H1 (cell line): ENCODE measurements around the gene CD79A. TPM values are rescaled to one million over a fixed set of nuclear protein-coding genes. Genes with fewer than 3 reads are reported as not detected.

ENCODE experiments used
- CTCF ChIA-PET: fragments of 300-600 bp; sonication (Branson Sonifier 250); formaldehyde crosslinking; loops from one replicate; lab custom pipeline; 2021; ENCODE audit not compliant: partially characterized antibody; lab: Charles Lee
- POLR2A ChIA-PET: fragments of 300-600 bp; sonication (Branson Sonifier 250); formaldehyde crosslinking; loops from one replicate; lab custom pipeline; 2021; ENCODE audit warnings: inconsistent platforms; ENCODE audit not compliant: partially characterized antibody; lab: Charles Lee
- DNase-seq, 2 experiments: peaks; one replicate each; pipeline versions ENCODE4 v3.0.0 to v3.0.0-alpha.2; 2010 to 2022; ENCODE audit warnings: low spot score in 2 of 2, low read depth in 1 of 2, mixed read lengths in 1 of 2
- FAIRE-seq: peaks from 2 replicates; lab custom pipeline; 2011; peaks lifted over from hg19 to GRCh38; lab: Jason Lieb, UNC
- H2AFZ ChIP-seq: 2 replicates; pipeline ENCODE4 v1.8.1; 2012; ENCODE audit warnings: low read length, inconsistent platforms
- H2AK5ac ChIP-seq: 2 replicates; pipeline ENCODE4 v1.6.1; 2013; ENCODE audit warnings: low read depth, low read length
- H2BK120ac ChIP-seq: replicated peaks from 2 replicates; pipeline ENCODE3; 2013; ENCODE audit warnings: low read depth, low read length, inconsistent platforms
- H2BK12ac ChIP-seq: 2 replicates; pipeline ENCODE4 v1.6.1; 2013; ENCODE audit warnings: low read depth, low read length
- H2BK15ac ChIP-seq: 2 replicates; pipeline ENCODE4 v1.6.1; 2013; ENCODE audit warnings: low read length
- H2BK20ac ChIP-seq: 2 replicates; pipeline ENCODE4 v1.6.1; 2013; ENCODE audit warnings: low read length
- H2BK5ac ChIP-seq: 2 replicates; pipeline ENCODE4 v1.6.1; 2013; ENCODE audit warnings: low read depth, low read length
- H3K14ac ChIP-seq: 2 replicates; pipeline ENCODE4 v1.6.1; 2013; ENCODE audit warnings: inconsistent platforms; ENCODE audit not compliant: insufficient read length
- H3K18ac ChIP-seq: 2 replicates; pipeline ENCODE4 v1.6.1; 2013; ENCODE audit warnings: low read length; ENCODE audit errors: extremely low read depth
- H3K23ac ChIP-seq: 2 replicates; pipeline ENCODE4 v1.6.1; 2013; ENCODE audit warnings: inconsistent platforms; ENCODE audit not compliant: insufficient read length
- H3K23me2 ChIP-seq: 2 replicates; pipeline ENCODE4 v1.6.1; 2013; ENCODE audit warnings: low read depth, low read length
- H3K27ac ChIP-seq: 2 replicates; pipeline ENCODE4 v1.6.1; 2011; ENCODE audit warnings: low read depth, low read length, inconsistent platforms
- H3K27me3 ChIP-seq, 4 experiments: replicated peaks in 1 of 4; 1 replicate in 1 of 4; 2 replicates in 3 of 4; pipeline versions ENCODE4 v1.6.1 to v1.8.1; 2011 to 2013; ENCODE audit warnings: low read length in 3 of 4, mild to moderate bottlenecking in 3 of 4, inconsistent platforms in 2 of 4, mixed read lengths in 2 of 4, moderate library complexity in 1 of 4; ENCODE audit not compliant: control insufficient read depth in 3 of 4, insufficient read depth in 3 of 4; ENCODE audit errors: extremely low read depth in 1 of 4
- H3K36me3 ChIP-seq, 4 experiments: 2 replicates each; pipeline versions ENCODE4 v1.6.1 to v1.8.1; 2011 to 2013; ENCODE audit warnings: mild to moderate bottlenecking in 4 of 4, low read length in 3 of 4, moderate library complexity in 2 of 4, control low read depth in 1 of 4, inconsistent platforms in 1 of 4; ENCODE audit not compliant: insufficient read depth in 4 of 4, control insufficient read depth in 2 of 4
- H3K4ac ChIP-seq: replicated peaks from 2 replicates; pipeline ENCODE3; 2013; ENCODE audit warnings: low read length, low read depth, mixed read lengths, inconsistent platforms; ENCODE audit not compliant: insufficient read length
- H3K4me1 ChIP-seq, 4 experiments: replicated peaks in 1 of 4; 1 replicate in 1 of 4; 2 replicates in 3 of 4; pipeline versions ENCODE4 v1.6.1 to v1.8.1; 2011 to 2013; ENCODE audit warnings: low read length in 3 of 4, inconsistent platforms in 2 of 4, mixed read lengths in 1 of 4; ENCODE audit not compliant: insufficient read depth in 4 of 4, control insufficient read depth in 3 of 4
- H3K4me2 ChIP-seq, 2 experiments: 2 replicates each; pipeline versions ENCODE4 v1.6.1 to v1.8.1; 2011 to 2013; ENCODE audit warnings: low read depth in 2 of 2, low read length in 2 of 2, control low read depth in 1 of 2, inconsistent platforms in 1 of 2, mild to moderate bottlenecking in 1 of 2; ENCODE audit not compliant: insufficient read depth in 1 of 2
- H3K4me3 ChIP-seq, 4 experiments: fragments of 200-600, 300-600 bp in 1 of 4; sonication (generic), shearing (Covaris generic), sonication (Bioruptor Twin) in 1 of 4; 2 replicates each; pipeline versions ENCODE4 v1.5.1 to v1.8.1; 2011 to 2016; ENCODE audit warnings: low read length in 4 of 4, low read depth in 3 of 4, control low read depth in 2 of 4, inconsistent platforms in 2 of 4, mild to moderate bottlenecking in 2 of 4, mixed read lengths in 1 of 4, moderate library complexity in 1 of 4; ENCODE audit not compliant: insufficient read depth in 2 of 4; ENCODE audit errors: extremely low read depth in 1 of 4
- H3K56ac ChIP-seq: replicated peaks from 2 replicates; pipeline ENCODE3; 2013; ENCODE audit warnings: low read depth, mild to moderate bottlenecking, mixed read lengths, low read length, inconsistent platforms; ENCODE audit not compliant: insufficient read length
- H3K79me1 ChIP-seq: 2 replicates; pipeline ENCODE4 v1.6.1; 2013; ENCODE audit warnings: low read depth, low read length, control low read depth
- H3K79me2 ChIP-seq, 2 experiments: 2 replicates each; pipeline versions ENCODE4 v1.6.1 to v1.8.1; 2012 to 2013; ENCODE audit warnings: low read length in 2 of 2, mild to moderate bottlenecking in 2 of 2, inconsistent platforms in 1 of 2; ENCODE audit not compliant: insufficient read depth in 2 of 2, control insufficient read depth in 1 of 2
- H3K9ac ChIP-seq, 4 experiments: replicated peaks in 1 of 4; 1 replicate in 1 of 4; 2 replicates in 3 of 4; pipeline versions ENCODE4 v1.6.1 to v1.8.1; 2011 to 2013; ENCODE audit warnings: low read depth in 3 of 4, low read length in 3 of 4, control low read depth in 2 of 4, mild to moderate bottlenecking in 2 of 4, moderate library complexity in 2 of 4, inconsistent platforms in 1 of 4; ENCODE audit errors: extremely low read depth in 1 of 4
- H3K9me3 ChIP-seq, 2 experiments: 2 replicates each; pipeline versions ENCODE4 v1.6.1 to v1.8.1; 2012 to 2013; ENCODE audit warnings: mild to moderate bottlenecking in 2 of 2, moderate library complexity in 2 of 2, control low read depth in 1 of 2, inconsistent platforms in 1 of 2, low read depth in 1 of 2, low read length in 1 of 2, mixed read lengths in 1 of 2; ENCODE audit not compliant: insufficient read depth in 2 of 2
- H4K20me1 ChIP-seq, 2 experiments: replicated peaks in 1 of 2; 2 replicates each; pipeline versions ENCODE3 to v1.8.1; 2011 to 2013; ENCODE audit warnings: inconsistent platforms in 2 of 2, low read length in 2 of 2, mild to moderate bottlenecking in 1 of 2; ENCODE audit not compliant: insufficient read depth in 2 of 2, control insufficient read depth in 1 of 2
- H4K5ac ChIP-seq: 2 replicates; pipeline ENCODE4 v1.6.1; 2013; ENCODE audit warnings: low read length, low read depth, mixed read lengths, inconsistent platforms; ENCODE audit not compliant: insufficient read length
- H4K8ac ChIP-seq: 2 replicates; pipeline ENCODE4 v1.8.0; 2013; ENCODE audit warnings: mild to moderate bottlenecking, moderate library complexity, low read length, inconsistent platforms; ENCODE audit not compliant: insufficient read depth; ENCODE audit errors: extremely low read depth
- H4K91ac ChIP-seq: replicated peaks from 2 replicates; pipeline ENCODE3; 2013; ENCODE audit warnings: low read length, mixed read lengths, inconsistent platforms; ENCODE audit not compliant: insufficient read length
- CTBP2 ChIP-seq: IDR thresholded peaks from 2 replicates; pipeline ENCODE4 v1.7.0; 2011; ENCODE audit warnings: borderline replicate concordance, mild to moderate bottlenecking, moderate library complexity, mixed read lengths, low read length; ENCODE audit not compliant: insufficient read depth, insufficient read length
- EGR1 ChIP-seq: IDR thresholded peaks from 2 replicates; pipeline ENCODE4 v1.6.1; 2011; ENCODE audit warnings: low read depth, low read length, borderline replicate concordance
- HDAC2 ChIP-seq, 2 experiments: fragments of 300-600 bp in 1 of 2; sonication (generic) in 1 of 2; IDR thresholded peaks; 2 replicates each; pipeline ENCODE4 v1.6.1; 2011 to 2012; ENCODE audit warnings: low read depth in 2 of 2, low read length in 2 of 2, mild to moderate bottlenecking in 2 of 2, moderate library complexity in 2 of 2, borderline replicate concordance in 1 of 2, inconsistent platforms in 1 of 2
- NANOG ChIP-seq: IDR thresholded peaks from 2 replicates; pipeline ENCODE4 v1.6.1; 2011; ENCODE audit warnings: low read length, low read depth, mild to moderate bottlenecking, inconsistent platforms; ENCODE audit not compliant: insufficient read depth, poor library complexity, severe bottlenecking
- SIX5 ChIP-seq: IDR thresholded peaks from 2 replicates; pipeline ENCODE4 v1.6.1; 2011; ENCODE audit warnings: mild to moderate bottlenecking, low read depth, low read length
- SP4 ChIP-seq: IDR thresholded peaks from 2 replicates; pipeline ENCODE4 v1.6.1; 2012; ENCODE audit warnings: low read length, inconsistent platforms
- SRF ChIP-seq: IDR thresholded peaks from 2 replicates; pipeline ENCODE4 v1.6.1; 2011; ENCODE audit warnings: mild to moderate bottlenecking, low read depth, low read length, moderate library complexity
- WGBS, 2 experiments: shearing (Covaris generic) in 1 of 2; methylation state at CpG; one replicate each; pipeline versions ENCODE4 v1.1.6 to v1.1.7; 2013 to 2015; ENCODE audit warnings: low lambda C conversion rate in 2 of 2, mixed read lengths in 2 of 2, inconsistent platforms in 1 of 2, low coverage in 1 of 2, missing lambda C conversion rate in 1 of 2; ENCODE audit not compliant: insufficient replicate concordance in 2 of 2, insufficient coverage in 1 of 2, insufficient read length in 1 of 2; ENCODE audit errors: extremely low coverage in 1 of 2, missing lambda C conversion rate in 1 of 2; 5-methylcytosine and 5-hydroxymethylcytosine counted together
- polyA plus RNA-seq, 7 experiments: library from polyadenylated mRNA; depleted of rRNA in 3 of 7; stranded (reverse) in 5 of 7; unstranded in 2 of 7; fragments of >200 nt in 5 of 7; fragments of 200-250 nt in 2 of 7; gene quantifications; 1 replicate in 5 of 7; 2 replicates in 1 of 7; 4 replicates in 1 of 7; pipeline versions ENCODE4 v1.2.1 to v1.2.3, GENCODE V29; 2011 to 2013; ENCODE audit warnings: missing spikeins in 2 of 7, mixed read lengths in 2 of 7
- total RNA-seq: library from RNA; stranded (reverse); fragmentation: NEBNext Ultra II Directional; extraction: Animal tissue kit (Norgen Biotek cat#: 25700); gene quantifications from 2 replicates; pipeline ENCODE4 v1.2.1, GENCODE V29; 2021
- TF ChIP-seq, protein P1 (sequence below): IDR thresholded peaks from 2 replicates; pipeline ENCODE4 v1.6.1; 2011; ENCODE audit warnings: low read depth, mild to moderate bottlenecking, low read length; ENCODE audit not compliant: insufficient read depth

CD79A gene
- total and polyA plus RNA-seq, 2 of the 8 experiments (the other 6 are each of a cell fraction or from before 2014, with no cell fraction given), result 0.54 to 0.77 TPM

DNA sequence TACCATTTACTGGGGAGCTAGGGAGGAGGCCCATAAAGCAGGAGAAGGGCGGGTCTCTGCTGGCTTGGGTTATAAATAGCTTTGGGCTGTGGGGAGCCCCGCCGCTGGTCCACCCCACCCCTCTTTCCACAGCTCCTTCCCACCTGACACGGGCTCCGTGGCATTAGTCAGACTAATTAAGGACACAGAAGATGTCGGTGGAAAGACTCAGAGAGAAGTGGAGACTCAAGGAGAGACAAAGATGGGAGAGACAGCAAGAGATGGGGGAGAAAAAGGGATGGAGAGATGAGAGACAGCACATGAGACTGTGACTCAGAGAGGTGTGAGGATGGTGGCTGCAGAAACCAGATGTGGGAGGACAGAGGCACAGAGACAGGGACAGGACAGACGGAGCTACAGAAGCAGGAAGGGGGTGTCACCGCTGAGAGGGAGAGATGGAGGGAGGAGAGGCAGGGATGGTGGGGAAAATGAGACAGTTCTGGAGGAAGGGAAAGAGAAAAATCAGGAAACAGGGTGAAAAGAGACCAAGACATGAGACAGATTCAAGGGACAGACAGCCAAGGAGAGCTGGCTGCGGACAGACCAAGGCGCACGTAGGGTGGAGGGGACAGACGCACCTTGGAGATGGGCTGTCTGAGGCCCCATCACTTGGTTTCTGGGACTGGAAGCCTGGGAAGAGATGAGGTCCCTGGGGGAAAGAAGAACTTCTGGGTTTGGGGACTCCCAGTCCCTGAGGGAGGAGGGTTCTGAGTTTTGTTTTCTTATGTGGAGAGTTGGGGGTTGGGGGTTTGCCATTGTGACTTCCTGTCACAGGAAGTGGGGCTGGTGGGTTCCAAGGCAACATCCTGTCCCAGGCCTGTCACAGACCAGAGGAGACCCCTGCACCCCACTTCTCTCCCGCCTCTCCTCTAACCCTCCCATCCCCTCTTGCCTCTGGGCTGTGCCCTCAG is 10.0 kb downstream of the CD79A start:
- peak overlapping the region; percentile 88; the same call in 1 of the 2 replicates for H2BK5ac ChIP-seq
- H2AK5ac ChIP-seq, result peak overlapping the region; percentile 98
- no peak overlapping the region for H2AFZ ChIP-seq
- peaks cover 3 to 6% of the 10 kb centered on the region in 2 experiments for H4K20me1 ChIP-seq
- peaks cover 0 to 3% of the 10 kb centered on the region in 2 experiments; a peak in 1 of 4 replicates for H3K79me2 ChIP-seq
- ChIA-PET POLR2A (interaction anchor here (0.9 to 13.9 kb wide), 9 partner anchors 9 to 109 kb away, joined by 3 to 298 read pairs (median 4); partner anchors contain the start of genes CD79A and RPS19), CTCF (interaction anchor here (0.5 to 4.3 kb wide), 17 partner anchors 9 to 71 kb away, joined by 3 to 26 read pairs (median 4); partner anchors contain the start of genes CD79A, ERFL and RABAC1)
- peaks cover 3 to 21% (median 11%) of the 10 kb centered on the region in 4 experiments for H3K4me1 ChIP-seq
- peaks cover 2% of the 10 kb centered on the region; the same call in 1 of the 2 replicates for H3K79me1 ChIP-seq
- H2BK12ac ChIP-seq, result peak overlapping the region; percentile 95
- peak overlapping the region; percentile 95; the same call in 1 of the 2 replicates for H2BK15ac ChIP-seq
- peak overlapping the region; percentile 87 for H3K4ac ChIP-seq
- no peak overlapping the region for H3K14ac ChIP-seq
- peaks cover 0 to 2% (median 0%) of the 10 kb centered on the region in 4 experiments; a peak in 2 of 8 replicates for H3K36me3 ChIP-seq
- H3K27me3 ChIP-seq, result peaks cover 1 to 12% (median 12%) of the 10 kb centered on the region in 4 experiments; a peak in 6 of 7 replicates
- H2BK120ac ChIP-seq, result peak overlapping the region; percentile 58
- H3K9ac ChIP-seq, result no peak overlapping the region; a peak in 1 of 7 replicates
- DNase-seq, result no peak
- peak overlapping the region; percentile 52 to 56 for H3K4me2 ChIP-seq
- peaks cover 16% of the 10 kb centered on the region; the same call in 1 of the 2 replicates for H3K23me2 ChIP-seq
- no peak overlapping the region for H4K8ac ChIP-seq
- peak overlapping the region; percentile 32; the same call in 1 of the 2 replicates for H3K18ac ChIP-seq
- 0 out of 2 replicates have a peak overlapping the region, but pooled peaks have one; percentile 15 for H3K27ac ChIP-seq
- no peak overlapping the region for H3K23ac ChIP-seq
- no peak overlapping the region for H3K56ac ChIP-seq
- peak overlapping the region; percentile 79 for H4K91ac ChIP-seq
- no peak for FAIRE-seq
- no peak overlapping the region for H4K5ac ChIP-seq
- peak overlapping the region in 1 of 4 experiments; percentile 35; a peak in 1 of 8 replicates for H3K4me3 ChIP-seq
- H3K9me3 ChIP-seq, result no peaks in the 10 kb centered on the region
- H2BK20ac ChIP-seq, result peak overlapping the region; percentile 93
- WGBS, 2 experiments, result 85% methylated on average over 12 of the region's 13 CpGs; no CpG with 5 or more reads in 1 of the 2 experiments
- TF ChIP-seq EGR1 (no peak), HDAC2 (IDR thresholded peaks at IDR 0.05; ENCODE audit: borderline replicate concordance in 1 of 2, low read depth in 2 of 2, low read length in 2 of 2) (no peak), SP4 (no peak), SIX5 (no peak), SRF (no peak), NANOG (no peak), CTBP2 (no peak)
- TF ChIP-seq, protein P1, sequence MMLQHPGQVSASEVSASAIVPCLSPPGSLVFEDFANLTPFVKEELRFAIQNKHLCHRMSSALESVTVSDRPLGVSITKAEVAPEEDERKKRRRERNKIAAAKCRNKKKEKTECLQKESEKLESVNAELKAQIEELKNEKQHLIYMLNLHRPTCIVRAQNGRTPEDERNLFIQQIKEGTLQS, result no peak
